Measurements from ENCODE around the gene FUCA1.

GRCh38 chr1:23801876-23802275 lies 66.2 kb downstream of the FUCA1 start:
- TF ChIP-seq EZH2 (IDR thresholded peaks at IDR 0.05; ENCODE audit: borderline replicate concordance, low read length) = no peak
- TF ChIP-seq CTCF (conservative IDR thresholded peaks at IDR 0.05 in 1 of 2, IDR thresholded peaks at IDR 0.05 in 1 of 2; ENCODE audit: extremely low read depth in 1 of 2, insufficient read depth in 1 of 2, low read depth in 1 of 2, low read length in 2 of 2) = no peak
